Measurements from ENCODE around the gene COL9A2.

GRCh38 chr1:40317394-40318074 lies 448 bp upstream of the COL9A2 start:
- TF ChIP-seq CTCF (IDR thresholded peaks at IDR 0.05 in 4 of 5, conservative IDR thresholded peaks at IDR 0.05 in 1 of 5) (no peak), POLR2A (IDR thresholded peaks at IDR 0.05) (no peak)
